ENCODE results near the gene RGS14. TPM values are rescaled to one million over a fixed set of nuclear protein-coding genes. Genes with fewer than 3 reads are reported as not detected.

Gene RGS14
- total and polyA plus RNA-seq, 4 donors: 7.5 to 14.4 (median 10.4) TPM

- DNase-seq (ENCODE audit: low read depth in 4 of 6, low spot score in 6 of 6): no peak
- Histone ChIP-seq H3K9me3 (ENCODE audit: control insufficient read depth, insufficient read depth, low read length) (no peaks in the 10 kb centered on the region), H3K4me3 (ENCODE audit: low read depth, low read length) (no peak overlapping the region), H3K27ac (ENCODE audit: low read depth, low read length) (no peak overlapping the region), H3K4me1 (ENCODE audit: control insufficient read depth, insufficient read depth, low read length) (no peaks in the 10 kb centered on the region), H3K36me3 (ENCODE audit: control insufficient read depth, insufficient read depth, low read length) (peaks cover 52% of the 10 kb centered on the region), H3K27me3 (ENCODE audit: control insufficient read depth, insufficient read depth, low read length) (no peaks in the 10 kb centered on the region)
- WGBS (ENCODE audit: insufficient coverage): 90% methylated on average over 24 of the region's 28 CpGs
These were observed 29.9 kb upstream of the RGS14 start for GRCh38 chr5:177327539-177328522.

- no peak for DNase-seq (ENCODE audit: low read depth in 4 of 6, low spot score in 6 of 6)
- Histone ChIP-seq H3K27ac (ENCODE audit: low read depth, low read length) (no peak overlapping the region), H3K4me3 (ENCODE audit: low read depth, low read length) (no peak overlapping the region), H3K27me3 (ENCODE audit: control insufficient read depth, insufficient read depth, low read length) (no peaks in the 10 kb centered on the region), H3K9me3 (ENCODE audit: control insufficient read depth, insufficient read depth, low read length) (no peaks in the 10 kb centered on the region), H3K36me3 (ENCODE audit: control insufficient read depth, insufficient read depth, low read length) (peaks cover 59% of the 10 kb centered on the region), H3K4me1 (ENCODE audit: control insufficient read depth, insufficient read depth, low read length) (no peaks in the 10 kb centered on the region)
- WGBS (ENCODE audit: insufficient coverage): 99% methylated on average over 11 of the region's 19 CpGs
These were observed 29.0 kb upstream of the RGS14 start for GRCh38 chr5:177328545-177329231.

- Histone ChIP-seq H3K27ac (ENCODE audit: low read depth, low read length) (no peak overlapping the region), H3K27me3 (ENCODE audit: control insufficient read depth, insufficient read depth, low read length) (no peaks in the 10 kb centered on the region), H3K36me3 (ENCODE audit: control insufficient read depth, insufficient read depth, low read length) (peaks cover 64% of the 10 kb centered on the region), H3K9me3 (ENCODE audit: control insufficient read depth, insufficient read depth, low read length) (no peaks in the 10 kb centered on the region), H3K4me1 (ENCODE audit: control insufficient read depth, insufficient read depth, low read length) (no peaks in the 10 kb centered on the region), H3K4me3 (ENCODE audit: low read depth, low read length) (no peak overlapping the region)
- no peak for DNase-seq (ENCODE audit: low read depth in 4 of 6, low spot score in 6 of 6)
- 78% methylated on average over 6 of the region's 6 CpGs for WGBS (ENCODE audit: insufficient coverage)
These were observed 27.8 kb upstream of the RGS14 start for GRCh38 chr5:177329883-177330282.

- WGBS (ENCODE audit: insufficient coverage): 89% methylated on average over 25 of the region's 27 CpGs
These were observed 26.5 kb upstream of the RGS14 start for GRCh38 chr5:177330991-177331842.

GRCh38 chr5:177332031-177332895, 25.5 kb upstream of the RGS14 start:
- no peak overlapping the region for H3K27ac ChIP-seq (ENCODE audit: low read depth, low read length)
- H3K4me1 ChIP-seq (ENCODE audit: control insufficient read depth, insufficient read depth, low read length): no peaks in the 10 kb centered on the region
- no peaks in the 10 kb centered on the region for H3K9me3 ChIP-seq (ENCODE audit: control insufficient read depth, insufficient read depth, low read length)
- H3K27me3 ChIP-seq (ENCODE audit: control insufficient read depth, insufficient read depth, low read length): no peaks in the 10 kb centered on the region
- peaks cover 88% of the 10 kb centered on the region for H3K36me3 ChIP-seq (ENCODE audit: control insufficient read depth, insufficient read depth, low read length)
- 88% methylated on average over 35 of the region's 35 CpGs for WGBS (ENCODE audit: insufficient coverage)
- no peak overlapping the region for H3K4me3 ChIP-seq (ENCODE audit: low read depth, low read length)
- DNase-seq (ENCODE audit: low read depth in 4 of 6, low spot score in 6 of 6): no peak

More at GRCh38 chr5:177330991-177331842, 26.5 kb upstream of the RGS14 start:
- Histone ChIP-seq H3K4me3 (ENCODE audit: low read depth, low read length) (no peak overlapping the region), H3K4me1 (ENCODE audit: control insufficient read depth, insufficient read depth, low read length) (no peaks in the 10 kb centered on the region), H3K27ac (ENCODE audit: low read depth, low read length) (no peak overlapping the region), H3K9me3 (ENCODE audit: control insufficient read depth, insufficient read depth, low read length) (no peaks in the 10 kb centered on the region), H3K36me3 (ENCODE audit: control insufficient read depth, insufficient read depth, low read length) (peaks cover 78% of the 10 kb centered on the region), H3K27me3 (ENCODE audit: control insufficient read depth, insufficient read depth, low read length) (no peaks in the 10 kb centered on the region)
- DNase-seq (ENCODE audit: low read depth in 4 of 6, low spot score in 6 of 6): no peak

- Histone ChIP-seq H3K4me1 (ENCODE audit: control insufficient read depth, insufficient read depth, low read length) (no peaks in the 10 kb centered on the region), H3K27ac (ENCODE audit: low read depth, low read length) (no peak overlapping the region), H3K4me3 (ENCODE audit: low read depth, low read length) (no peak overlapping the region), H3K36me3 (ENCODE audit: control insufficient read depth, insufficient read depth, low read length) (peaks cover 94% of the 10 kb centered on the region), H3K9me3 (ENCODE audit: control insufficient read depth, insufficient read depth, low read length) (no peaks in the 10 kb centered on the region), H3K27me3 (ENCODE audit: control insufficient read depth, insufficient read depth, low read length) (no peaks in the 10 kb centered on the region)
- WGBS (ENCODE audit: insufficient coverage): 94% methylated on average over 13 of the region's 13 CpGs
- DNase-seq (ENCODE audit: low read depth in 4 of 6, low spot score in 6 of 6): no peak
These were observed 24.8 kb upstream of the RGS14 start for GRCh38 chr5:177332896-177333260.

- DNase-seq (ENCODE audit: low read depth in 4 of 6, low spot score in 6 of 6): no peak
- H3K27ac ChIP-seq (ENCODE audit: low read depth, low read length): no peak overlapping the region
- H3K4me3 ChIP-seq (ENCODE audit: low read depth, low read length): no peak overlapping the region
- no peaks in the 10 kb centered on the region for H3K9me3 ChIP-seq (ENCODE audit: control insufficient read depth, insufficient read depth, low read length)
- no peaks in the 10 kb centered on the region for H3K27me3 ChIP-seq (ENCODE audit: control insufficient read depth, insufficient read depth, low read length)
- no peaks in the 10 kb centered on the region for H3K4me1 ChIP-seq (ENCODE audit: control insufficient read depth, insufficient read depth, low read length)
- H3K36me3 ChIP-seq (ENCODE audit: control insufficient read depth, insufficient read depth, low read length): peaks cover 94% of the 10 kb centered on the region
- WGBS (ENCODE audit: insufficient coverage): 91% methylated on average over 11 of the region's 16 CpGs
These were observed 24.1 kb upstream of the RGS14 start for GRCh38 chr5:177333420-177334154.

- H3K4me3 ChIP-seq (ENCODE audit: low read depth, low read length): no peak overlapping the region
- H3K36me3 ChIP-seq (ENCODE audit: control insufficient read depth, insufficient read depth, low read length): peaks cover 97% of the 10 kb centered on the region
- WGBS (ENCODE audit: insufficient coverage): 89% methylated on average over 14 of the region's 15 CpGs
- H3K27ac ChIP-seq (ENCODE audit: low read depth, low read length): no peak overlapping the region
- no peaks in the 10 kb centered on the region for H3K27me3 ChIP-seq (ENCODE audit: control insufficient read depth, insufficient read depth, low read length)
- H3K4me1 ChIP-seq (ENCODE audit: control insufficient read depth, insufficient read depth, low read length): no peaks in the 10 kb centered on the region
- no peak for DNase-seq (ENCODE audit: low read depth in 4 of 6, low spot score in 6 of 6)
- H3K9me3 ChIP-seq (ENCODE audit: control insufficient read depth, insufficient read depth, low read length): no peaks in the 10 kb centered on the region
These were observed 23.6 kb upstream of the RGS14 start for GRCh38 chr5:177334155-177334551.

All from spinal cord (tissue), 10 donors.